NT2/D1 (cell line): Measurements from ENCODE around the gene SLC34A2.

Source experiments
- DNase-seq: peaks from one replicate; pipeline ENCODE4 v3.0.0-alpha.2; 2011; ENCODE audit warnings: low read depth, low spot score
- H3K27me3 ChIP-seq: 2 replicates; pipeline ENCODE4 v1.6.0; 2011; ENCODE audit warnings: mild to moderate bottlenecking; ENCODE audit not compliant: insufficient read length, insufficient read depth
- H3K36me3 ChIP-seq: 2 replicates; pipeline ENCODE4 v1.6.1; 2011; ENCODE audit warnings: mild to moderate bottlenecking, low read length, mixed read lengths; ENCODE audit not compliant: insufficient read depth, insufficient read length
- H3K4me1 ChIP-seq: 2 replicates; pipeline ENCODE4 v1.5.1; 2011; ENCODE audit not compliant: insufficient read depth, insufficient read length
- H3K4me3 ChIP-seq: 2 replicates; pipeline ENCODE4 v1.5.1; 2011; ENCODE audit warnings: low read depth; ENCODE audit not compliant: insufficient read length
- H3K9ac ChIP-seq: 2 replicates; pipeline ENCODE4 v1.6.0; 2011; ENCODE audit warnings: low read depth; ENCODE audit not compliant: insufficient read length
- H3K9me3 ChIP-seq: 2 replicates; pipeline ENCODE4 v1.5.1; 2011; ENCODE audit warnings: mild to moderate bottlenecking, low read length; ENCODE audit not compliant: insufficient read depth
- SUZ12 ChIP-seq: IDR thresholded peaks from 2 replicates; pipeline ENCODE4 v1.6.1; 2011; ENCODE audit not compliant: insufficient read length, insufficient read depth; ENCODE audit errors: extremely low read depth
- YY1 ChIP-seq: IDR thresholded peaks from 2 replicates; pipeline ENCODE4 v1.6.1; 2011; ENCODE audit not compliant: insufficient read length, insufficient read depth
- ZNF274 ChIP-seq: IDR thresholded peaks from 2 replicates; pipeline ENCODE4 v1.6.1; 2011; ENCODE audit warnings: mild to moderate bottlenecking, low read depth, low read length

Gene SLC34A2

DNA sequence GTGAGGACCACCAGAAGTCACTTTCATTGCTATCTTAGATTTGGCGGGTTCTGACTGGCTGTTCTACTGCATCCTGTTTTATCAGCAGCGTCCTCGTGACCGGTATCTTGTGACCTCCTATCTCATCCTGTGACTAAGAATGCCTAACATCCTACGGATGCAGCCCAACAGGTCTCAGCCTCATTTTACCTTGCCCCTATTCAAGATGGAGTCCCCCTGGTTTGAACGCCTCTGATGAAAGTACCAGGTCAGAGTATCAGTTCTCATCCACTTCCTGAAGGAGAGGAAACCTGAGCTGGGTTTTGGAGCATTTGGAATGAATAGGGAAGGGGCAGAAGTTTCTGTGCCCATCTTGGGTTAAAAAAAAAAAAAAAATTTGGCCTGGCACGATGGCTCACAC, 70.2 kb downstream of the SLC34A2 start:
- Histone ChIP-seq H3K36me3 (no peaks in the 10 kb centered on the region), H3K4me1 (no peaks in the 10 kb centered on the region), H3K27me3 (no peaks in the 10 kb centered on the region), H3K9ac (no peak overlapping the region), H3K4me3 (no peak overlapping the region), H3K9me3 (no peaks in the 10 kb centered on the region)
- TF ChIP-seq ZNF274 = no peak
- no peak for TF ChIP-seq YY1
- TF ChIP-seq SUZ12 = no peak
- DNase-seq = no peak

DNA sequence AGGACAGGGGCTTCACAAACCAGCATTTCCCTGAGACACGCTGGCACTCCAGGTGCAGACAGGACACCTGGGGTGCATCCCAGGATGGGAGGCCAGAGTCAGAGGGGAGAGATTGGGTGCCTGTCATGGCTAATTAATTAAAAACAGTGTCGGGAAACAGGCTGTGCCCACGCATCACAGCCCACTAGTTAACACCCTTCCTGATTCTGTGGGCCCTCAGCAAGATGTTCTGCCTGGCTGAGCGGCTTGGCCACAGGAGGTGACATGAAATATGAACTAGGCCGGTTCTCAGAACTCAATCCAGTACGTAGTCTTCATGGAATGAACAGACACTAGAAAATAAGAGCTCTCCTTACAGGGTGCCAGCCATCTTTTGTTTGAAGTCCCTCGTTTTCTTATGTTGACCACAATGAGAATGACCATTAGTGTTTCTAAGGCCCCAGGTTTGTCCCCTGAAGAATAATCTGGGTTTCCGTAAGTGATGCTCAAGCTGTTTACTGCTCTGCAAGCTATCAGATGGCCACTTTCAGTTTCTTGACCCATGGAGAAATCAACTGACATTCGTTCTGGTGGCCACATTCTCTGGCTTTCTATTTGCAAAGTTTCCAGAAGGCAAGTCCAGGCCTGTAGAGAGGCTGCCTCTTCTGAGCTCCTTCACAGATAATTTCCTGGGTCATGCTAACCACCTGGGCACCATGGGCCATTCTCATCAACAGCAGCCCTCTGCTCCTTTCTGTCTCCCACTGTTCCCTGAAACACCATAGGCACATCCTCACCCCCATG, 72.3 kb downstream of the SLC34A2 start:
- Histone ChIP-seq H3K36me3 (no peaks in the 10 kb centered on the region), H3K4me1 (no peaks in the 10 kb centered on the region), H3K9ac (no peak overlapping the region), H3K4me3 (no peak overlapping the region), H3K9me3 (no peaks in the 10 kb centered on the region), H3K27me3 (no peaks in the 10 kb centered on the region)
- TF ChIP-seq SUZ12 (no peak), YY1 (no peak), ZNF274 (no peak)
- DNase-seq = no peak
